ENCODE results near the gene TSACC.
"Not testable (repeated sequence)": the region's sequence is repeated elsewhere in the genome, so short reads cannot be mapped to it uniquely, and the experiment has no call there.

- not testable (repeated sequence) for TF ChIP-seq EZH2phosphoT487 (IDR thresholded peaks at IDR 0.05; ENCODE audit: insufficient read depth, low read depth); EZH2 (IDR thresholded peaks at IDR 0.05; ENCODE audit: insufficient read depth, poor library complexity, severe bottlenecking)
Measured at GRCh38 chr1:156352481-156352880, 14.2 kb downstream of the TSACC start.

Measured in GM23248 (cell line).